HUDEP-2 (cell line): ENCODE results near the gene CD68.

ENCODE experiments used
- DNase-seq, 76 experiments: peaks; one replicate each; lab custom pipeline; 2025; ENCODE audit not compliant: unreplicated experiment in 76 of 76; lab: John Stamatoyannopoulos, UW

The CD68 gene

DNA sequence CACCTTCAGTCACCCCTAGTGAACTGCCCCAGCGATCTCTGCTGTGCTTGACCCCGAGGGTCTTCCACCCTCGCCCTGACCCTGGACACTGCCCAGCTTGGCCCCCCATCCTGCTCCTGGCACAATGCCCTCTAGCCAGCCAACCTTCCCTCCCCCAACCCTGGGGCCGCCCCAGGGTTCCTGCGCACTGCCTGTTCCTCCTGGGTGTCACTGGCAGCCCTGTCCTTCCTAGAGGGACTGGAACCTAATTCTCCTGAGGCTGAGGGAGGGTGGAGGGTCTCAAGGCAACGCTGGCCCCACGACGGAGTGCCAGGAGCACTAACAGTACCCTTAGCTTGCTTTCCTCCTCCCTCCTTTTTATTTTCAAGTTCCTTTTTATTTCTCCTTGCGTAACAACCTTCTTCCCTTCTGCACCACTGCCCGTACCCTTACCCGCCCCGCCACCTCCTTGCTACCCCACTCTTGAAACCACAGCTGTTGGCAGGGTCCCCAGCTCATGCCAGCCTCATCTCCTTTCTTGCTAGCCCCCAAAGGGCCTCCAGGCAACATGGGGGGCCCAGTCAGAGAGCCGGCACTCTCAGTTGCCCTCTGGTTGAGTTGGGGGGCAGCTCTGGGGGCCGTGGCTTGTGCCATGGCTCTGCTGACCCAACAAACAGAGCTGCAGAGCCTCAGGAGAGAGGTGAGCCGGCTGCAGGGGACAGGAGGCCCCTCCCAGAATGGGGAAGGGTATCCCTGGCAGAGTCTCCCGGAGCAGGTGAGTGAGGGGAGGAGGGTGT is 20.7 kb upstream of the CD68 start, which contains the start of gene TNFSF13:
TSS of gene TNFSF13 (plus strand) at position 207 of the 776 bp plus-strand sequence. CDS start at position 497, 290 bp downstream.
- peak in 44 of 76 experiments; percentile 15 to 80 (median 42) for DNase-seq

DNA sequence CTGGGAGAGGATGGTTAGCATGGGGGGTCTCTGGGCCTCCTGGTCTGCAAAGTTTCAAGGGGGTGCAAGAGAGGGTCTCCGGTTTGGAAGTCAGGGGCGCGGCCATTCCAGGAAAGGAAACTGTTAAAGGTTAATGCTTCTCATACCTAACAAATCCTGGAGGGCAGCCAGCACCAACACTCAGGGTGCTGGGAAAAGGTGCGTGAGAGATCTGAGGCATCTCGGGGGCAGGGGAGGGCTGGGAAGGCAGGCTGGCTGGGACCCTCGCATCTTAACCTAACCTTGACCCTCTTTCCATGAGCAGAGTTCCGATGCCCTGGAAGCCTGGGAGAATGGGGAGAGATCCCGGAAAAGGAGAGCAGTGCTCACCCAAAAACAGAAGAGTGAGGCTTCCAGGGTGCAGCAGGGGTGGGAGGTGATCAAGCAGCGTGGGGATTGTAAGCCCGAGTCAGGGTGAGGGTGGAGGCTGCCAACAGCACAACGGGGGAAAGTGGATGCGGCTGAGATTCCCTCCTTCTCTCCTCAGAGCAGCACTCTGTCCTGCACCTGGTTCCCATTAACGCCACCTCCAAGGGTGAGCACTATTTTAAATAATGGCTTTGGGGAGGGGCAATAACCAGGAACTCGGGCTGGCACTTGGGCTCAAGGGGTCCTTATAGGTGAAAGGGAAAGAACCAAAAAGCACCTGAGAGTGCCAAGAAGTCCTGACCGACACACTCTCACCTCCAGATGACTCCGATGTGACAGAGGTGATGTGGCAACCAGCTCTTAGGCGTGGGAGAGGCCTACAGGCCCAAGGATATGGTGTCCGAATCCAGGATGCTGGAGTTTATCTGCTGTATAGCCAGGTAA is 19.9 kb upstream of the CD68 start:
- DNase-seq, result no peak

DNA sequence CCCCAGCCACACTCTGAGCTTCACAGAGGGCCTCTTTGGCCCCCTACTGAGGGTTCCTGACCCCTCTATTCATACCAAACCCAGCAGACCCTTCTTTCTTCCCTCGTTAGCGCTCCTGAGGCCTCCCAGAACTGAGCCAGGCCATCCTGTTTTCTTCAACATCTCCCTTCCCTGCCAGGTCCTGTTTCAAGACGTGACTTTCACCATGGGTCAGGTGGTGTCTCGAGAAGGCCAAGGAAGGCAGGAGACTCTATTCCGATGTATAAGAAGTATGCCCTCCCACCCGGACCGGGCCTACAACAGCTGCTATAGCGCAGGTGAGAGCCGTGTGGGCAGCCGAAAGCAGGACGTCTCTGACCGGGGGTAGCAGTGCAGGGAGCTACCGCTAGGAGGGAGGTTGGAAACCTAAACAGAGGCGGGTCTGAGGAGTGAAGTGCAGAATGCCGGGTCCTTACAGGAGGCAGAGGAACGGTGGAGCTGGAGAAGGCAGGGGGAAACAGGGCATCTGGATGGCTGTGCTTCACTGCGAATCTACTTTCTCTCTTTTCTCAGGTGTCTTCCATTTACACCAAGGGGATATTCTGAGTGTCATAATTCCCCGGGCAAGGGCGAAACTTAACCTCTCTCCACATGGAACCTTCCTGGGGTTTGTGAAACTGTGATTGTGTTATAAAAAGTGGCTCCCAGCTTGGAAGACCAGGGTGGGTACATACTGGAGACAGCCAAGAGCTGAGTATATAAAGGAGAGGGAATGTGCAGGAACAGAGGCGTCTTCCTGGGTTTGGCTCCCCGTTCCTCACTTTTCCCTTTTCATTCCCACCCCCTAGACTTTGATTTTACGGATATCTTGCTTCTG is 19.0 kb upstream of the CD68 start:
- peak in 9 of 76 experiments; percentile 4 to 47 (median 17) for DNase-seq

DNA sequence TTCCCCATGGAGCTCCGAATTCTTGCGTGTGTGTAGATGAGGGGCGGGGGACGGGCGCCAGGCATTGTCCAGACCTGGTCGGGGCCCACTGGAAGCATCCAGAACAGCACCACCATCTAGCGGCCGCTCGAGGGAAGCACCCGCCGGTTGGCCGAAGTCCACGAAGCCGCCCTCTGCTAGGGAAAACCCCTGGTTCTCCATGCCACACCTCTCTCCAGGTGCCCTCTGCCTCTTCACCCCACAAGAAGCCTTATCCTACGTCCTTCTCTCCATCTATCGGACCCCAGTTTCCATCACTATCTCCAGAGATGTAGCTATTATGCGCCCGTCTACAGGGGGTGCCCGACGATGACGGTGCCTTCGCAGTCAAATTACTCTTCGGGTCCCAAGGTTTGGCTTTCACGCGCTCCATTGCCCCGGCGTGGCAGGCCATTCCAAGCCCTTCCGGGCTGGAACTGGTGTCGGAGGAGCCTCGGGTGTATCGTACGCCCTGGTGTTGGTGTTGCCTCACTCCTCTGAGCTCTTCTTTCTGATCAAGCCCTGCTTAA is 18.3 kb upstream of the CD68 start:
- peak in 65 of 76 experiments; percentile 13 to 88 (median 76) for DNase-seq

DNA sequence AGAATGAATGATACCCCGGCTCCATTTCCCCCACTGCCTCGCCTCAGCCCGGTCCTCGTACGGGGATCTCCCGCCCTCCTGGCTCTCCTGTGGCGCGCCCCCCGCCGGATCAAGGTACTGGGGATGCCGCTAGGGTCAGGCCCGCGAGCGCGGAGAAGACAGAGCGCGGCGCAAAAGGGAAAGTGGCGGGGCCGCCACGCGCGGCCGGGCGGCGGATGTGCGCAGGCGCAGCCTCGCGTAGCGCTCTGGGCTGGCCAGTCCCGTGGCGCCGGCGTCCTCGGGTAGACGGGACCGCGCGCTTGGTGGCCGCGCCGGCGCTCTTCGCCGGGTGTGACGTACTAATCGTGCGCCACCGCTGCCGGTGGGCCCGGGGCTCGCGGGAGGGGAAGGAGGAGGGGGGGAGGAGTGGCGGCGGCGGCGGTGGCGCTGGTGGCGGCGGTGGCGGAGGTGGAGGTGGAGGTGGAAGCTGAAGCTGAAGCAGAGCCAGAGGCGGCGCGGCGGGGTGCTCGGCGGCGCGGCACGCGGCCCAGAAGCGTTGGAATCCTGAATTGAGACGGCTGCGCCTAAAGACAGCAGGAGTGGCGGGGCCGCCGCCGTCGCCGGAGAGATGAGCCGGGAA is 17.7 kb upstream of the CD68 start, which contains the start of gene SENP3:
TSS of gene SENP3 (plus strand) at position 331 of the 619 bp plus-strand sequence. CDS start 1,158 bp downstream, outside the sequence.
- DNase-seq, result peak in 65 of 76 experiments; percentile 23 to 91 (median 78)

DNA sequence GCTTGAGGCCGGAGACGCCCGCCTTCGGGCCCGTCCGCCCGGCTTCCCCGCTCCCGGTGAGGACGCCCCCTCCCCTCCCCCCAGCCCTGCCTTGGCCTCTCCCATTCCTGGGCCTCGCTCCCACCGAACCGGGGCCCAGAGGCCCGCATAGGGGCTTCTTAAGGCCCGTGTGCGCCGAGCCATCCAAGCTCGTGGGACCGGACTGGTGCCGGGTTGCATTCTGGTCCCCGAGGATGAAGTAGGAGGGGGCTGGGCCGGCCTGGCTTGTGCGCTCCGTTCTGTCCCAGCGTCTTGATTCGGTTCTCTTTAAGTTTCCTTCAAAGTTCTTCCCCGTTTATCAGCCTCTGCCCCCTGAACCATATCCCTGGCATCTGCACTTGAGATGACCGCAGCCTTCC is 17.2 kb upstream of the CD68 start:
- peak in 1 of 76 experiments; percentile 18 for DNase-seq

DNA sequence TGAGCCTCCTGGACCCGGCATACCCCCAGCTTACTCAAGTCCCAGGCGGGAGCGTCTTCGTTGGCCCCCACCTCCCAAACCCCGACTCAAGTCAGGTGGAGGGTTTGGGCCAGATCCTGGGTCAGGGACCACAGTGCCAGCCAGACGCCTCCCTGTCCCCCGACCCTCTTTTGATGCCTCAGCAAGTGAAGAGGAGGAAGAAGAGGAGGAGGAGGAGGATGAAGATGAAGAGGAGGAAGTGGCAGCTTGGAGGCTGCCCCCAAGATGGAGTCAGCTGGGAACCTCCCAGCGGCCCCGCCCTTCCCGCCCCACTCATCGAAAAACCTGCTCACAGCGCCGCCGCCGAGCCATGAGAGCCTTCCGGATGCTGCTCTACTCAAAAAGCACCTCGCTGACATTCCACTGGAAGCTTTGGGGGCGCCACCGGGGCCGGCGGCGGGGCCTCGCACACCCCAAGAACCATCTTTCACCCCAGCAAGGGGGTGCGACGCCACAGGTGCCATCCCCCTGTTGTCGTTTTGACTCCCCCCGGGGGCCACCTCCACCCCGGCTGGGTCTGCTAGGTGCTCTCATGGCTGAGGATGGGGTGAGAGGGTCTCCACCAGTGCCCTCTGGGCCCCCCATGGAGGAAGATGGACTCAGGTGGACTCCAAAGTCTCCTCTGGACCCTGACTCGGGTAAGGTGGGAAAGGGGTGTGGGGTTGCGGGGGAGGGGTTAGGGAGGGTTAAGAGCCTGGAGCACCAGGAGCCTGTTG is 16.1 kb upstream of the CD68 start:
- DNase-seq, result no peak

DNA sequence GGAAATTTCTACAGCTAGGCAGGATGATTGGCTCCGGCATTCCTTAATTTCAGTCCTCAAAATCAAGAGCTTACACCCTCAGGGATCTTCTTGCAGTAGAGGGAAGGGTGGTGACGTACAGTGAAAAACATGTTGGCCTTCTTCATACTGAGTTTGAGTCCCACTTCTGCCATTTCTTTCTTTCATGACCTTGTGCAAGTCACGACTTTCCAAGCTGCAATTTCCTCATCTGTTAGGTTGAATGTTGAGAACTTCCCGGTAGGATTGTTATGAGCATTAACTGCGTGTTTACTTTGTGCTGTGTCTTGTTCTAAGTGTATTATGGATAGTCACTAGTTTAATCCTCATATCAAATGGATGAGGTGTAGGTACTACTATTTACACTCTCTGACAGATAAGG is 9.9 kb upstream of the CD68 start:
- DNase-seq, result no peak

DNA sequence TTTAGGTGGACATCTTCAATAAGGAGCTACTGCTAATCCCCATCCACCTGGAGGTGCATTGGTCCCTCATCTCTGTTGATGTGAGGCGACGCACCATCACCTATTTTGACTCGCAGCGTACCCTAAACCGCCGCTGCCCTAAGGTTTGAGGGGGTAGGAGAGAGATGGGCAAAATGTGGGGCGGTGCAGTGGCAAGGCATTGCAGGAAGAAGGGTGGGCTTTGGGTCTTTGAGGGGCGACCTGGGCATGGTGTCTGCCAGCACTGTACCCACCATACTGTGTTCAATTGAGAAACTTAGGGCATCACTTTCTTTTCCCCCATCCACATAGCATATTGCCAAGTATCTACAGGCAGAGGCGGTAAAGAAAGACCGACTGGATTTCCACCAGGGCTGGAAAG is 9.1 kb upstream of the CD68 start:
- no peak for DNase-seq

DNA sequence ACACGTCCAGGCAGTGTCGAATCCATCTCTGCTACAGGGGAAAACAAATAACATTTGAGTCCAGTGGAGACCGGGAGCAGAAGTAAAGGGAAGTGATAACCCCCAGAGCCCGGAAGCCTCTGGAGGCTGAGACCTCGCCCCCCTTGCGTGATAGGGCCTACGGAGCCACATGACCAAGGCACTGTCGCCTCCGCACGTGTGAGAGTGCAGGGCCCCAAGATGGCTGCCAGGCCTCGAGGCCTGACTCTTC is 7.2 kb upstream of the CD68 start:
- no peak for DNase-seq

DNA sequence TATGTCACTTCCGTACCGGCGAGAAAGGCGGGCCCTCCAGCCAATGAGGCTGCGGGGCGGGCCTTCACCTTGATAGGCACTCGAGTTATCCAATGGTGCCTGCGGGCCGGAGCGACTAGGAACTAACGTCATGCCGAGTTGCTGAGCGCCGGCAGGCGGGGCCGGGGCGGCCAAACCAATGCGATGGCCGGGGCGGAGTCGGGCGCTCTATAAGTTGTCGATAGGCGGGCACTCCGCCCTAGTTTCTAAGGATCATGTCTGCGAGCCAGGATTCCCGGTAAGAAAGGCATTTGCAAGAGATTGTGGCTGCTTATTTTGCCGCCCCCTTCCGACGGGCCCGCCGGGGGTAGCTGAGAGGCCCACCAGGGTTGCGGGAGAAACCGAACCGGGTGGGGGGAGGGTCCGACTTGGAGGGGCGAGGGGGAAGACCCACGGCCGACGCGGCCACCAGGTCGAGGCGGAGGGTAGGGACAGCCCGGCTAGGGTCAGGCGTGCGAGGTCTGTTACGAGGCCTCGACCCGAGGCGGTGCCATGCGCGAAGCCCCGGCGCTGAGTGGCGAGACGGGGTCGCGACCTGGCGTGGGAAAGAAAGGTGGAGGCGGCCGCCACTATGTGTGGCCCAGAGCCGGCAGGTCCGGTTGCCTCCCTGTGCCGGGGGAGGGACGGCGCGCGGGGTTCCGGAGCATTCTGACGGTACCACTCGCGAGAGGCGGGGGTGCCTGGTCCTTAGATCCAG is 6.7 kb upstream of the CD68 start:
- peak; percentile 78 to 100 (median 99) for DNase-seq

DNA sequence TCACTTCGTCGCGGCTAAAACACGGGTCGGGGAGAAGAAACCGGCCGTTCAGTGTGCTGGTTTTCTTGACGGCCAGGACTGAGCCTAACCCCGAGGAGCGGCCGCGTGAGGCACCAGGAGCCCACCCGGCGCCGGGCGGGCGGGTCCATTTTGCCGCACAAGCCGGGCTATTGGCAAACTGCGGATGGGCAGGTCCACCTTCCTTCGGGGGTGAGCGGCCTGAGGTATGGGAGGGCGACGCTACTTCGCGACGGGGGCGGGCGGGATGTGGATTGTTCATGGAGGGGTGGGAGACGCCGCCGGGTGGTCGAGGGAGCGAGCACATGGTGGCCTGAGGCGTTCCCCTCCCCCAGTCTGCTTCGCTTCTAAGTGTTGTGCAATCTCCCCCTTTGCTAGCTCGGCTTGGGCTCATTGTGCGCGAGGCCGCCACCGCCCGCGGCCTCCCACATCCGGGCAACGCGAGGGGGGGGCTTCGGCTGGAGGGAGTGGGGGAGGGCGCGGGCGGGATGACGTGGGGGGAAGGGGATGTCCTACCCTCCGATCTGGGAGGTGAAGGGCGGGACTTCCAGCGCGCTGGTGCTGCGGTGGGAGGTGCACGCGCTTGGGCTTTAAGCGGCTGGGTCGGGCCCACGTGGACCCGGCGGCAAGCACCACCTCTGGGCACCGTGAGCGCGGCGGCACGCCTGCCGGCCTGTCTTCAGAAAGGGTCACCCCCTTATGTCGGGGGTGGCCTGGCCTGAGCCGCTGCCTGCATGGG is 5.9 kb upstream of the CD68 start:
- peak in 64 of 76 experiments; percentile 28 to 87 (median 74) for DNase-seq

DNA sequence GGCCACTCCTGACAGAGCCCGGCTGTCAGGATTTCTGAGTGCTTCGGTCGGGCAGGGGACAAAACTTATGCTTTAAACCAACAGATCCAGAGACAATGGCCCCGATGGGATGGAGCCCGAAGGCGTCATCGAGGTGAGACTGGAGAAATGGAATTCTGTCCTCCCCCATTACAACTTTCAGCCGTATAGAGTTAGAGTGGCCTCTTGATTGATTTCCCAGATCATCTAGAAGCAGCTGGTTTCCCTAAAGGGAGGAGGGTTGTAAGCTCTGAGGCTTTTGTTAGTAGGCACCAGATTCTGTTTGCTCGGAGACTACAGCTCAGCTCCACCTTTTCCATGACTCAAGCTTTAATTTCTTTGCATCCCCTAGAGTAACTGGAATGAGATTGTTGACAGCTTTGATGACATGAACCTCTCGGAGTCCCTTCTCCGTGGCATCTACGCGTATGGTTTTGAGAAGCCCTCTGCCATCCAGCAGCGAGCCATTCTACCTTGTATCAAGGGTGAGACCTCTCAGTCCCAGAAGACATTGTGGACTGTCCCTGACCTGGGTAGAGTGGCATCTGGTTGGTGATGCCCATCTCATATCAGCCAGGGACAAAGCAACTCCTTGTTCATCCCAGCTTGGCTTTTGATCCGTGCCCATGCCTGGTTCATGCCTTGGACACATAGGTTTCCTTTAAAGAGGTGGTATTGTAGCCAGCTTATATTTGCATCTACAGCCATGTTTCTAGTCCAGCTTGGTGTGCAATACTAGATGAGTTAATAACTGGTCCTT is 5.1 kb upstream of the CD68 start:
- DNase-seq, result peak in 1 of 76 experiments; percentile 17

DNA sequence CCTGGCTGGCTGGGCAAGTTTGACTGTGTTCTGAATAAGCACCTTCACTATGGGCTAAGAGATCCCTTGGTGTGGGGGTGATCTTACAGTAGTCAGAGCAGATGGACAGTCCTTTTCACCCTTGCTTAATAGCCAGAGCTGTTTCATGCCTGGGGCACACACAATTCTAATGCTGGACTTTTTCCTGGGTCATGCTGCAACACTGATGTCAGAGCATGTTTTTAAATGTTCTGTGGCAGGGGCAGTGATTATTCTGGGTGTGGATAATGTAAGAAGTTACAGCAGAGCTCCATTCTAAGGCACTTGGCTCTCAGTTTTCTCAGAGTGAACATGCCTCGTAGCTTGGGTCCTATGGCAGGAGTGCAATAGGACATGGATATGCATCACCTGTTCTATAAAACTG is 4.0 kb upstream of the CD68 start:
- no peak for DNase-seq

DNA sequence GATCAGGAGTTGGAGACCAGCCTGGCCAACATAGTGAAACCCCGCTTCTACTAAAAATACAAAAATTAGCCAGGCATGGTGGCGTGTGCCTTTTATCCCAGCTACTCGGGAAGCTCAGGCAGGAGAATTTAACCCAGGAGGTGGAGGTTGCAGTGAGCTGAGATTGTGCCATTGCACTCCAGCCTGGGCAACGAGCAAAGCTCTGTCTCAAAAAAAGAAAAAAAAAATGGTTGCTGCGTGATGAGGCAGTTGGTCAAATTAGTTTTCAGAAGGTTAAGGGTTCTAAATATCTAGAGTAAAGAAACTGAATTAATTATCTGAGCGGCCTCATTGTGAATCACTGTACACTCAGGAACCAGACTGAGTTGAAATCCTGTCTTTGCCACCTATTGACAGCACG is 3.5 kb upstream of the CD68 start:
- no peak for DNase-seq

DNA sequence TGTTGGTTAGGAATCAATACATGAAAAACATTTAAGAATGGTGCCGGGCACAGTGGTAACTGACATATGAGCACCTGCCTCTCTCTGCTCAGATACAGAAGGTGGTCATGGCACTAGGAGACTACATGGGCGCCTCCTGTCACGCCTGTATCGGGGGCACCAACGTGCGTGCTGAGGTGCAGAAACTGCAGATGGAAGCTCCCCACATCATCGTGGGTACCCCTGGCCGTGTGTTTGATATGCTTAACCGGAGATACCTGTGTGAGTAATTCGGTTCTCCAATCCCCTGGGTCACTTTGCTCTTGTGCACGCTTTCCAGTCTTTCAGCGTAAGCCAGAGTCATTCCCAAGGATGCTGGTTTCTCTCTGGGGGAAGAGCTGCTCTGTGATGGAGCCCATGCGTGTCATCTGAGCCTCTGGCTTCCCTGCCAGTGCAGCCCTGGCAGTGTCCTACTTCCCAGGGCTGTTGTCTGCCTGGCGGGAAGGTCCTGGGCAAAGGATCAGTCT is 3.0 kb upstream of the CD68 start:
- DNase-seq, result no peak
